Effector memory CD8-positive, alpha-beta T cell (primary cell): ENCODE measurements around the gene ISL2.
"Not testable (repeated sequence)": the region's sequence is repeated elsewhere in the genome, so short reads cannot be mapped to it uniquely, and the experiment has no call there.

Experiments used
- ATAC-seq: fragments of 150-1000 bp; cut with Tn5 transposase; replicated peaks from 2 replicates; pipeline ENCODE4 v1.10.0; 2021; ENCODE audit warnings: mild to moderate bottlenecking, moderate library complexity
- DNase-seq, 3 experiments: peaks; one replicate each; pipeline ENCODE4 v3.0.0; 2021
- H3K27ac Mint-ChIP-seq, 2 donors: one replicate each; pipeline ENCODE4 v1.8.0; 2022; ENCODE audit warnings: mild to moderate bottlenecking in 2 of 2, mixed read lengths in 2 of 2, moderate library complexity in 2 of 2
- H3K27me3 Mint-ChIP-seq, 2 donors: one replicate each; pipeline ENCODE4 v1.8.0; 2022; ENCODE audit warnings: mixed read lengths in 2 of 2
- H3K36me3 Mint-ChIP-seq: one replicate; pipeline ENCODE4 v1.8.0; 2022; ENCODE audit warnings: mild to moderate bottlenecking, moderate library complexity, mixed read lengths; ENCODE audit not compliant: insufficient read depth
- H3K4me1 Mint-ChIP-seq, 2 donors: one replicate each; pipeline ENCODE4 v1.8.0; 2022; ENCODE audit warnings: low read depth in 2 of 2, mixed read lengths in 2 of 2
- H3K4me3 Mint-ChIP-seq, 2 donors: one replicate each; pipeline ENCODE4 v1.8.0; 2022; ENCODE audit warnings: mild to moderate bottlenecking in 2 of 2, mixed read lengths in 2 of 2, moderate library complexity in 2 of 2
- H3K9me3 Mint-ChIP-seq, 2 donors: one replicate each; pipeline ENCODE4 v1.8.0; 2022; ENCODE audit warnings: mixed read lengths in 2 of 2
- total RNA-seq, 9 experiments: gene quantifications; one replicate each; lab custom pipeline; 2026; lab: John Stamatoyannopoulos, UW

The ISL2 gene
- total RNA-seq, result 0 to 1.0 (median 0.50) reads per million in 9 experiments

DNA sequence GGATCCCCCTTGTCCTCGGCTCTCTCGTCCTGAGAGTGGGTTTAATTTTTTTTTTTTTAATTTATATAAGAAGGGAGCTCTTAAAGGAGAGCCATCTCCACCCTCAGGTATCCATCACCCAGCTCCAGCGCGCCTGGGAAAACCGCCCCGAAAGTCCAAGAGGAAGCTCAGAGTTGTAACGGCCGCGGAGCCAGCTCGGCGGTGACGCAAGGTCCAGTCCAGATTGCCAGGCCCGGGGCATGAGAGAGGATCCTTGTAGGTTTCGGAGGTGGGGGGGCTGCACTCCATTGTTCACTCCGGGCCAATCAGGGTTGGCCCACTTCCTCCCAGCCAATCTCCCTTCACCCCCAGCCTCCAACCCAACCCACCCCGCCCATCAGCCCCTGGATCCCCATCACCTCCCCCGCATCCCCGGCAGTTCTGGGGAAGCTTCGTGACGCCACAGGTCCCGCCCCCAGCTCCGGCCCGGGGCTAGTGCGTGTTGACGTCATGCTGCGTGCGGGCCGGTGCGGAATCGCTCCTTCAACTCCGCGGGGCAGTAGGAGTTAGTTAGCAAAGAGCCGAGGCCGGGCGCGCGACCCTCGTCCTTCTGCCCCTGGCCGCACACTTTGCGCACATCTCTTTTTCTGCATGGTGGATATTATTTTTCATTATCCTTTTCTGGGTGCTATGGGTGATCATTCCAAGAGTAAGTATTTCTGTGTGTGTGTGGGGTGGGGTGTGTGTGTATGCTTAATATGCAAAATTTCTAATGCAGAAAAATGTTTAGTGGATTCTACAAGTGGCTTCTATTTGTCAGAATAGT, at the start of gene ISL2:
ISL2 (plus strand) TSS at position 520 of the 805 bp plus-strand sequence; CDS start at position 631, 111 bp downstream.
- ATAC-seq, result peak; percentile 29
- Mint-ChIP-seq H3K4me1 (peaks cover 47 to 50% of the 10 kb centered on the region in 2 donors), H3K27me3 (peaks cover 75 to 91% of the 10 kb centered on the region in 2 donors), H3K27ac (peak within 1 kb of the TSS; percentile 44), H3K36me3 (peaks cover 30% of the 10 kb centered on the region), H3K9me3 (no peaks in the 10 kb centered on the region), H3K4me3 (peak within 1 kb of the TSS; percentile 81 to 83)
- peak in 2 of 3 experiments; percentile 31 to 43 for DNase-seq

DNA sequence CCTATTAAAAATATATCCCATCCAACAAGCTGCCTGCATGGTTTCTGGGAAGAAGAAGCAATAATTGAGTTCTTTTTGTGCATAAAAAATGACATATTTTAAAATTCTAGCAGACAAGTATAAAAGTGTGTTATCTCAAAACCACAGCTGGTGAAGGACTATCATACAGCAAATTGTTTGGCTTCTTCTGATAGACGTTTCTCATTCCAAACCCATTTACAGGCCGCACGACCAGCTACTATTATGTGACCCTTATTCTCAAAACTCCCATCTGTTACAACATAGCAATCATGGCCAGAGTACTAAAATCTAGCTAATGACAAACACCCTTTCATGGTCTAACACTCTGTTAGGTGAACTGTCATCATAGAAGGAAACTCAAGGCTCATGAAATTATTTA, 47.0 kb upstream of the ISL2 start:
- DNase-seq (no peak), ATAC-seq (no peak)
- Mint-ChIP-seq H3K9me3 (peaks cover 0 to 2% of the 10 kb centered on the region in 2 donors), H3K4me3 (no peak overlapping the region), H3K4me1 (peaks cover 12 to 36% of the 10 kb centered on the region in 2 donors), H3K27me3 (no peaks in the 10 kb centered on the region), H3K27ac (no peak overlapping the region), H3K36me3 (peaks cover 46% of the 10 kb centered on the region)

DNA sequence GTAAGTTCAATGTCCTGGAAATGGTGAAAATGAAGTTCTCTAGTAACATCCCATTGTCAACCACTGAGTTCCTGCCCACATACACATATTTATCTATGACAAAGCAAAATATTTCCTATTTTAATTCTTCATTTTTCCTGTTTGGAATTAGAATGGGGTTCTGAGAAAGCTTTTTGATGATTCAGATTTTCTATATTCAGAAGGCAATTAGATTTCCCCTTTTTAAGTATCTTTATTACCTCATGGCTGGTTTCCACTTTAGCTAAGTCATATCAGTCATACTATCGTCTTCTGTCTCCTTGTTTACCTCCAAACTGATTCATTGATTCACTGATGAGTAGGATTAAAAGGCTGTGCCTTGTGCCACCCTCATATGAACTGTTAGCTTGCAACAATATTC, 43.2 kb upstream of the ISL2 start:
- Mint-ChIP-seq H3K36me3 (peaks cover 26% of the 10 kb centered on the region), H3K27me3 (no peaks in the 10 kb centered on the region), H3K4me3 (no peak overlapping the region), H3K4me1 (peaks cover 5 to 34% of the 10 kb centered on the region in 2 donors), H3K9me3 (peaks cover 0 to 2% of the 10 kb centered on the region in 2 donors), H3K27ac (peak overlapping the region in 1 of 2 donors; percentile 0)
- ATAC-seq (no peak), DNase-seq (no peak)

DNA sequence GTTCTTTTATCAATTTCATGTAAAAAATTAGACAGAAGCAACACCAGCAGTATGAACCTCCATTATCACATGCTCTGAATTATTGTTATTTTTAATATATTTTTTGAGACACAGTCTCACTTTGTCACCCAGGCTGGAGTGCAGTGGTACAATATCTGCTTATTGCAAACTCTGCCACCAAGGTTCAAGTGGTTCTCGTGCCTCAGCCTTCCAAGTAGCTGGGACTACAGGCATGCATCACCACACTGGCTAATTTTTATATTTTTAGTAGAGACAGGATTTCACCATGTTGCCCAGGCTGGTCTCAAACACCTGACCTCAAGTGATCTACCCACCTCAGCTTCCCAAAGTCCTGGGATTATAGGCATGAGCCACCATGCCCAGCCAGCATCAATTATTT, 42.1 kb upstream of the ISL2 start:
- DNase-seq, H3K9me3 Mint-ChIP-seq, H3K27me3 Mint-ChIP-seq, ATAC-seq, H3K27ac Mint-ChIP-seq, H3K4me3 Mint-ChIP-seq: not testable (repeated sequence)
- H3K4me1 Mint-ChIP-seq, result peaks cover 5 to 34% of the 10 kb centered on the region in 2 donors
- peaks cover 20% of the 10 kb centered on the region for H3K36me3 Mint-ChIP-seq

DNA sequence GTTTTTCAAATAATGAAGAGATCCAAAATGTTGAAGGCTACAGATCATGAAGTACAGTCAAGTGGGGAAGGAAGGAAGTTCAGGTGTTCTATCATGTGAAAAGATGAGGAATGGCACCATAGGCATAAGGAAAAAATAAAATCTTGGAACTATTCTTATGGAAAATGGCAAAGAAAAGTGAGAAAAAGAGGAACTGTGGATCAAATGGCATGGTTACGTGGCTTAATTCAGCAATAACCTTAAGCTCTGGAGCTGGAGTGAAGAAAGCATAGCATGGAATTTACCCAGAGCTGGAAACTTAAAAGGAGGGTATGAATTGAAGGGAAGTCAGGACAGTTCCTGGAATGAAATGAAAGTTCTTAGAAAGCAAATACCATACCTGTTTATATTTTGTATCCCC, 39.7 kb upstream of the ISL2 start:
- H3K27me3 Mint-ChIP-seq, result no peaks in the 10 kb centered on the region
- DNase-seq, result no peak
- H3K36me3 Mint-ChIP-seq, result peaks cover 6% of the 10 kb centered on the region
- H3K9me3 Mint-ChIP-seq, result peaks cover 0 to under 1% of the 10 kb centered on the region in 2 donors
- no peak for ATAC-seq
- H3K4me3 Mint-ChIP-seq, result no peak overlapping the region
- no peak overlapping the region for H3K27ac Mint-ChIP-seq
- H3K4me1 Mint-ChIP-seq, result peaks cover 10 to 38% of the 10 kb centered on the region in 2 donors

DNA sequence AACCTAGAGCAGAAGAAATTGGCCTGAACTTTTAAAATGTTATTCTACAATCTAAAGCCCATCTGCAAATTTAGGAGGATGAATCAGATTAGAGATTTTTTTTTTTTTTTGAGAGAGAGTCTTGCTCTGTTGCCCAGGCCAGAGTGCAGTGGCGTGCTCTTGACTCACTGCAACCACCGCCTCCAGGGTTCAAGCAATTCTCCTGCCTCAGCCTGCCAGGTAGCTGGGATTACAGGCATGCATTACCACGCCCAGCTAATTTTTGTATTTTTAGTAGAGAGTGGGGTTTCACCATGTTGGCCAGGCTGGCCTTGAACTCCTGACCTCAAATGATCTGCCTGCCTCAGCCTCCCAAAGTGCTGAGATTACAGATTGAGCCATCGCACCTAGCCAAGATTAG, 38.6 kb upstream of the ISL2 start:
- H3K27ac Mint-ChIP-seq, result not testable (repeated sequence)
- peaks cover 10 to 34% of the 10 kb centered on the region in 2 donors for H3K4me1 Mint-ChIP-seq

DNA sequence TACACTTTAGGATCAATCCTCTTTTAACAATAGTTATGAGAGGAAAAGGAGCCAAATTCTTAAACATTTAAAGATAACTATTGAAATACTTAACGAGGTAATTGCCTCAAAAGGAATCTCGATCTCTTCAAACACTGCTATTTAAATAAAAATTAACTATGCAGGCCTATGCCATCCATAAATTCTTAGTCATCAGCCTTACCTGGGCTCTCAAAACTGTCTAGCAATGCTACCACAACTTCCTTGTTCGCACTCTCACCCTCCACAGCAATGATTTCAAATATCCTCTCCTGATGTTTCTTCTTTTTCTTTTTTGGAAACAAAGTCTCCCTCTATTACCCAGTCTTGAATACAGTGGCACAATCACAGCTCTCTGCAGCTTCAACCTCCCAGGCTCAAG, 37.6 kb upstream of the ISL2 start:
- Mint-ChIP-seq H3K9me3 (no peaks in the 10 kb centered on the region), H3K4me1 (peaks cover 12 to 31% of the 10 kb centered on the region in 2 donors), H3K27me3 (no peaks in the 10 kb centered on the region), H3K4me3 (no peak overlapping the region), H3K27ac (no peak overlapping the region), H3K36me3 (peaks cover 2% of the 10 kb centered on the region)
- DNase-seq, result no peak
- no peak for ATAC-seq

More for the DNA sequence above, 38.6 kb upstream of the ISL2 start:
- DNase-seq, ATAC-seq, H3K4me3 Mint-ChIP-seq, H3K9me3 Mint-ChIP-seq, H3K27me3 Mint-ChIP-seq, H3K36me3 Mint-ChIP-seq: not testable (repeated sequence)

DNA sequence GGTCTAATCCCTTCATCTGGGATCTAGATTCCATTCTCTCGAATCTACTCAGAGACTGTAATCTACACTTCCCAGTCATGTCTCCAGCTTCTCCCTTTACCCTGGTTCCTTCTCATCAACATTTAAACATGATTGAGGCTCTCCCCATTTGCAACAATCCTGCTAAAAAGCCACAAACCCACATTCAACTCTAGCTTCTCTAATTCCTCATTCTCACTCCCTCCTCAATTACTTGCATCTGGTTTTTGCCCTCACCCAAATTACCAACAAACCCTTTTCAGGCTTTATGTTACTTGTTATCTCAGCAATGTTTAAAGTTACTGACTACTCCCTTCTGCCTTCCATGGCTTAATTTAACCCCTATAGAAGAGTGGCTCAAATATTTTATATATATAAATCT, 36.8 kb upstream of the ISL2 start:
- no peak for ATAC-seq

DNA sequence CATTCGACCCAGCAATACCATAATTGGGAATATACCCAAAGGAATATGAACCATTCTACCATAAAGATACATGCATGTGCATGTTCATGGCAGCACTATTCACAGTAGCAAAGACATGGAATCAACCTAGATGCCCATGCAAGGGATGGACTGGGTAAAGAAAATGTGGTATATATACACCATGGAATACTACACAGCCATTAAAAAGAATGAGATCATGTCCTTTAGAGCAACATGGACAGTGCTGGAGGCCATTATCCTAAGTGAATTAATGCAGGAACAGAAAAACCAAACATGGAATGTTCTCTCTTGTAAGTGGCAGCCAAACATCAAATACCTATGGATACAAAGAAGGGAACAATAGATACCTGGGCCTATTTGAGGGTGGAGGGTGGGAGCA, 32.7 kb upstream of the ISL2 start:
- Mint-ChIP-seq H3K4me1 (peaks cover 18 to 34% of the 10 kb centered on the region in 2 donors), H3K27ac (no peak overlapping the region), H3K4me3 (no peak overlapping the region), H3K36me3 (peaks cover 6% of the 10 kb centered on the region), H3K9me3 (no peaks in the 10 kb centered on the region), H3K27me3 (no peaks in the 10 kb centered on the region)
- no peak for ATAC-seq
- no peak for DNase-seq

More for the DNA sequence above, 36.8 kb upstream of the ISL2 start:
- peaks cover 2% of the 10 kb centered on the region for H3K36me3 Mint-ChIP-seq
- H3K4me1 Mint-ChIP-seq, result peaks cover 12 to 27% of the 10 kb centered on the region in 2 donors
- no peak overlapping the region for H3K4me3 Mint-ChIP-seq
- H3K27me3 Mint-ChIP-seq, result no peaks in the 10 kb centered on the region
- H3K27ac Mint-ChIP-seq, result no peak overlapping the region
- no peaks in the 10 kb centered on the region for H3K9me3 Mint-ChIP-seq
- DNase-seq, result no peak

DNA sequence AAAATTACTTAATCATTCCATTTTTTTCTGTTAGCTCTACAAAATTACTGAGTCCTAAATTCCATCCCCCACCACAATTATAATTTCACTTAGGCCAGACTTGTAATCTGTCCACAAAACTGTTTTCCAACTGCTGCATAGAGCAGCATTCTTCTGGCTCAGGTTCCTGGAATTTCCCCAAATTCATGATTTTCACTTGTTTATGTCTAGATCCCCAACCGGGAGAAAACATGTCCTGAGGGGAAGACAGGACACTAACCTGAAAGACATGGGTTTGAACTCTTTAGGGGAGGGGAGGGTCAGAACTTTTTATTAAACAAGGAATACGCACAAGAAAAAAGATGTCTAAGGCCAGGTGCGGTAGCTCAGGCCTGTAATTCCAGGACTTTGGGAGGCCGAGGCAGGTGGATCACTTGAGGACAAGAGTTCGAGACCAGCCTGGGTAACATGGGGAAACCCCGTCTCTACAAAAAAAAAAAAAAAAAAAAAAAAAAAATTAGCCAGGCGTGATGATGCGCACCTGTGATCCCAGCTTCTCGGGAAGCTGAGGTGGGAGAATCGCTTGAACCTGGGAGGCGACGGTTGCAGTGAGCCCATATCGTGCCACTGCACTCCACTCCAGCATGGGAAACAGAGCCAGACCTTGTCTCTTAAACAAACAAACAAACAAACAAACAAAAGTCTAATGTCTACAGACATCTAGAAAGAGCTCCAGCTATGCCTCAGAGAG, 26.8 kb upstream of the ISL2 start:
- peak overlapping the region in 1 of 2 donors; percentile 90 for H3K27ac Mint-ChIP-seq
- ATAC-seq (no peak), DNase-seq (no peak)
- peaks cover 19 to 36% of the 10 kb centered on the region in 2 donors for H3K4me1 Mint-ChIP-seq
- H3K27me3 Mint-ChIP-seq, result no peaks in the 10 kb centered on the region
- H3K9me3 Mint-ChIP-seq, result no peaks in the 10 kb centered on the region
- H3K4me3 Mint-ChIP-seq, result peak overlapping the region; percentile 80 to 91
- peaks cover 17% of the 10 kb centered on the region for H3K36me3 Mint-ChIP-seq

DNA sequence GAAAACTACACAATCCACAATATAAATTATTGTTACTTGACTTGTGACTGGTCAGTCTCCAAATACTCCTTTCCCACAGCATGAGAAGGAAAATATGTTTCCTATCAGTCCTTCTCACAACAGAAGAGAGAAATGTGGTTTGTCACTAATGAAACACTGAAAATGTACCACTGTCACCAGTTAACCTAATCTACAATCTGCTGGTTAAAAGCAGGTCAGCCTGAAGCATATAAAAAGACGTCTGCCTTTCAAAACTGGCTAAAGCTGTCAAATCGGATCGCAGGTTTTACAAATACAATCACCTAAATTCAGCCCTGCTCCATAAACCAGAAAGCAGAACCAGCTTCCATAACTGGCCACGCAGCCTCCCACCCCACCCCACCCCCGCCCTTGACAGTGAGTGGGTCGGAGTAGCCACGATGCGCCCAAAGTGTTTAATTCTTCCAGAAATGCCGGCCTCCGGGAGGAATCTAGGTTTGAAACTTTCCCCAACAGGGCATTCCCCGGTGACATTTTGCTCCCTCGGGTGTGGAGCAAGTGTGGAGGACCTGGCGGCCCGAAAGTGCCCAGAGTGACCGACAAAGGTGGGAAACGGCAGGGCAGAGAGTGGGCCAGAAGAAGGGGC, 26.0 kb upstream of the ISL2 start:
- Mint-ChIP-seq H3K36me3 (peaks cover 17% of the 10 kb centered on the region), H3K27me3 (no peaks in the 10 kb centered on the region), H3K4me1 (peaks cover 19 to 32% of the 10 kb centered on the region in 2 donors), H3K4me3 (peak overlapping the region; percentile 80 to 91), H3K27ac (peak overlapping the region; percentile 89 to 90), H3K9me3 (no peaks in the 10 kb centered on the region)
- ATAC-seq (peak; percentile 18), DNase-seq (no peak)

DNA sequence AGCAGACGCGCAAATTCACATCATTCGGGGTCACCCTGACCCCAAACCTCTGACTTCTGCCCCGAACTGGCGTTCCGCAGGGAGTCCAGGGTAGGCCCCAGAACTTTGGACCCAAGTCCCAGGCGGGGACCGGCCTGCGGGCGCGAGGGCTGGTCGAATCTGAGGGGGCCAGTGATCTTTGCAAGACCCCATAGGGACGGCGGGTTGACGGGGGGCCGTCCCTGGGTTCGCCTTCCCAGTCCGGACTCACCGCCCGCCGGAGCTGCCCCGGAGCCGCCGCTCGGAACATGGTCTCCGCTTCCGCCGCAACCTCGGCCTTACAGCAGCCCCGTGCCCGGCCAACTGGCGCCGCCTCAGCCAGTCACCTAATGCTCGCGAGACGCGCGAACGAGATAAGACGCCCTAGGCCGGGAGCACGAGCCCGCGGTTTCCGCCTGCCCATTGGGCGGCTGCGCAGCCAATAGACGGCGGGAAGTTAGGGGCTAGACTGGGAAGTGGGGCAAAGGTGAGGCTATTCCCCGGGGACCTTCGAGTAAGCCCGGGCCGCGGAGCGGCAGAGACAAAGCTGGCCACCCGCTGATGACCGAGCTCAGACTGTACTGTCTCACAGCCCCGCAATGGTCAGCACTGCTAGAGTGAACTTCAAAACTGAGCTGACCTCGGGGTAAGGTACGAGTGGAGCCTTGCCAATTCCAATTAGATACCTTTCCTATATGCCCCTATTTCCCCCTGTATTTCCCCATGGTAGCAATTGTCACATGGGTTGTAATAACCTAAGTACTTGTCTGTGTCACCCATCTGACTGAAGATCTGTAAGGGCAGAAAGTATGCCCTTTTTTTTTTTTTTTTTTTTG, 25.2 kb upstream of the ISL2 start, which contains the start of gene ETFA:
ETFA (minus strand) TSS at position 370 of the 854 bp plus-strand sequence; CDS start at position 289, 81 bp downstream.
- no peaks in the 10 kb centered on the region for H3K9me3 Mint-ChIP-seq
- peak; percentile 96 for ATAC-seq
- H3K4me3 Mint-ChIP-seq, result peak within 1 kb of the TSS; percentile 80 to 91
- peak within 1 kb of the TSS; percentile 89 to 90 for H3K27ac Mint-ChIP-seq
- DNase-seq, result peak; percentile 77 to 81 (median 79)
- H3K36me3 Mint-ChIP-seq, result peaks cover 17% of the 10 kb centered on the region
- peaks cover 0 to 3% of the 10 kb centered on the region in 2 donors for H3K27me3 Mint-ChIP-seq
- H3K4me1 Mint-ChIP-seq, result peaks cover 16 to 32% of the 10 kb centered on the region in 2 donors
